Mucosa of gallbladder (tissue), 1 donor: ENCODE data around the gene COL24A1. TPM values are rescaled to one million over a fixed set of nuclear protein-coding genes. Genes with fewer than 3 reads are reported as not detected.
A peak's percentile ranks its signal among the peaks of the same experiment; 100 is the strongest.
"Not testable (repeated sequence)": the region's sequence is repeated elsewhere in the genome, so short reads cannot be mapped to it uniquely, and the experiment has no call there.

ENCODE experiments used
- DNase-seq: peaks from one replicate; pipeline ENCODE4 v3.0.0-alpha.2; 2020; ENCODE audit warnings: low spot score
- total RNA-seq: library from RNA; stranded (reverse); gene quantifications from one replicate; pipeline ENCODE4 v1.2.1, GENCODE V29; 2021
- donor health status: DM: no; HTN: no; CAD: no.

Gene COL24A1
- total RNA-seq, 1 donor from 2014 or later, result 1.5 TPM

DNA sequence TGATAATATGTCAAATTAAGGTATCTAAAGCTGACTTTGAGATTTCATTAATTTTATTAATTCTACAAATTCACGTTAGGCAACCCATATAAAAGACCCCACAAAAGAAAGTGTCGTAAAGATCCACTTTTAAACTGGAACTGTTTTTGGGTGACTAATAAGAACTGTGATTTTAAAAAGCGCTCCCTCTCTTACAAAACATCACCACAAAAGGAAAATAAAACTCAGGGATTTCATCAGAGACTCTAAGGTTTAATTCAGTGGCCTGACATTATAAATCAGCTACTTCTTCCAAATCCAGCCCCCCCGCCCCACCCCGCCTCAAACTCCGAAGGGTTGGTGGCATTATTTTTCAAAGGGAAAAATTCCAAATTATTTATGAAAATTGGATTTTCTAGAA, 2.7 kb downstream of the COL24A1 start:
- no peak for DNase-seq

- no peak for DNase-seq
Observed at GRCh38 chr1:86152887-86153286, 3.7 kb downstream of the COL24A1 start.

- no peak for DNase-seq
Observed at GRCh38 chr1:86151427-86151826, 5.1 kb downstream of the COL24A1 start.

GRCh38 chr1:86150553-86151055, 6.0 kb downstream of the COL24A1 start:
- no peak for DNase-seq

GRCh38 chr1:86149591-86149990, 7.0 kb downstream of the COL24A1 start:
- no peak for DNase-seq

DNA sequence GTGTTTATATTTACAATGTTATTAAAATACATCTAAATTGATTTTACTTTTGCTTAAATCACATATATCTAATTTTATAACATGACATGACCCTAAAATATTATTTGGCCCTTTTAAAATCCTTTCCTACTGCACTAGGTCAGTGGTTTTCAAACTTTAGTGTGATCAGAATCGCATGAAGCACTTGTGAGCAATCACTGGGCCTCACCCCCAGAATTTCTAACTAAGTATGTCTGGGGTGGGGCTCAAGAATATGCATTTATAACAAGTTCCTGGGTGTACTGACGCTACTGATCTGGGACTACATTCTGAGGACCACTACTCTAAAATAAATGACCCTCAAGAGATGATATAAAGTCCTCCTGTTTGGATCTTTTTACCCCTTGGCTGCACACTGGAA, 8.8 kb downstream of the COL24A1 start:
- DNase-seq, result no peak

DNA sequence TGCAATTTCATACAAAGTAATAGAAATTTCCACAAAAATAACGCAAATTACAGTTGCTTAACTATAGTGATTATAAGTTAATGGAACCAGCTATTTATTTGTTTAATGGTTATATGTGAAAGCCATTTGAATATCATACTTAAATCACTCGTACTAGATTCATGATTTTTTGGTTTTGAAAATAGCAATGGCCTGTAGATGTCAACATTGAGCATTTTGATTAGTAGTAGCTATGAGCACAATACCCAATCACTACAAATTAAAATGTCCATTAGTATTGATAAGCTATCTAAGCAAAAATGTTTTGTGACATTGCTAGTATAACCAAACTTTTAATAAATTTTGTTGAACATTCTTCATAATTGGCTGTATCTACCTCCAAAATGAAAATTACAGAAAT, 10.0 kb downstream of the COL24A1 start:
- no peak for DNase-seq

GRCh38 chr1:86140281-86140880, 16.2 kb downstream of the COL24A1 start:
- no peak for DNase-seq

GRCh38 chr1:86138746-86139145, 17.8 kb downstream of the COL24A1 start:
- no peak for DNase-seq

DNA sequence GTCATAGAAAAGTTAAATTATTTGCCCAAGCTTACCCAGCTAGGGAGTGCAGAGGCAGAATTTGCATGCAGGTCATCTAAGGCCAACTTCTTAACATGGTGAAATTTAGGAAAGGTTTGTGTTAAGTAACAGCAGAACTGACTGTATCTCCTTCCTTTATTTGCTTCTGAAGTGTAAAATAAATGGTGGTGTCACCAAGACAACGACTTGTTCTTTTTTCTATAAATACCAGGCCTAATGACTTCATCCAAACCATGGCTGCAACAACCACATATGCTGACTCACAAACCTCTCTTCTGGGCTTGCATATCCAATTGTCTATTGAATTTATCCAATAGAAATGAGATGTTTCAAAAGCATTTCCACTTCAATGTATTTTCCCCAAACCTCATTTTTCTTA, 19.1 kb downstream of the COL24A1 start:
- no peak for DNase-seq

DNA sequence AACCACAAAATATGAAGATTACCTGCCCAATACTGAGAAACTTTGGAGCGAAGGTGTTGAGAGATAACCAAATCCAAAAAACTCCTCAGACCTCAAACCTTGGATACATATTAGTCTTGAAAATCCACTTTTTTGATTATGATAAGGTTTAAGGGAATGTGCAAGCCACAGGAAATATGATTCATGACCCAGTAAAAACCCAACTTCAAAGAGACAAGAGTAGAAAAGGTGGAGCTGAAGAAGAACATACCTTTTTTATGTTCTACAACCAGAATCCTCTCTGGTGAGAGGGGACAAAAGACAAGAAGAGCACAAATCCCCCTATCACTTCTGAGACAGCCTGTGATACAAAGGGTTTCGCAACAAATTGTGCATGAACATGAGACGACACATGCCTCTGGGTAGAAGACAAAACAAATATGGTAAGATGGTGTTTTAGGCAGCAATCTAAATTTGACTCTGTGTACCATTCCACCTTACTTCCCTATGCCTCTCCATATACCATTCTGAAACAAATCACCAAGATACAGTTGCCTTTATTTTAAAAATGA, 37.3 kb downstream of the COL24A1 start:
- DNase-seq, result no peak

GRCh38 chr1:86114816-86115400, 41.7 kb downstream of the COL24A1 start:
- no peak for DNase-seq

DNA sequence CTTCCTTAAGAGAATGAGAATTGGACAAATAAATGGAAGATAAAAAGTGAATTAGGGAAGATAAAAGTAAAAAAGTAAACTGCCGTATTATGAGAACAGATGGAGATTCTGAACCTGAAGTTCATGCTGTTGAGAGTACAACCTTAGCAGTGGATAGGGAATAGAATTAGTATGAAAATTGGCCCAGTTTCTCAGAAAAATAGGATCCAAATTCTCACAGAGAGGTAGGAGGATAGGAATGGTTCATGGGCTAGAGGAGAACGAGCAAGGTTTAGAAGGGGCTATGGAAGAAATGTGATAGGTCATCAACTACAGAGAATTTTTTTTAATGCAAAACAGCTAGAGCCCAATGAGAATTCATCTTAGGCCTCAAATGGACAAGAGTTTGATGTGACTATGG, 42.3 kb downstream of the COL24A1 start:
- DNase-seq, result no peak

DNA sequence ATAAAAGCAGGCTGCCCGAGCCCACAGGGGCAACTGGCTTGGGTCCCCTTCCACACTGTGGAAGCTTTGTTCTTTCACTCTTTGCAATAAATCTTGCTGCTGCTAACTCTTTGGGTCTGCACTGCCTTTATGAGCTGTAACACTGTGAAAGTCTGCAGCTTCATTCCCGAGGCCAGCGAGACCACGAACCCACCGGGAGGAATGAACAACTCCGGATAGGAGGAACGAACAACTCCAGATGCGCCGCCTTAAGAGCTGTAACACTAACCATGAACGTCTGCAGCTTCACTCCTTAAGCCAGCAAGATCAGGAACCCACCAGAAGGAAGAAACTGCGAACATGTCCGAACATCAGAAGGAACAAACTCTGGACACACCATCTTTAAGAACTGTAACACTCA, 45.0 kb downstream of the COL24A1 start:
- not testable (repeated sequence) for DNase-seq

GRCh38 chr1:86110451-86111129, 46.0 kb downstream of the COL24A1 start:
- no peak for DNase-seq

GRCh38 chr1:86105533-86105866, 51.1 kb downstream of the COL24A1 start:
- no peak for DNase-seq

- DNase-seq, result peak; percentile 66
Observed at GRCh38 chr1:86104606-86105532, 51.7 kb downstream of the COL24A1 start.

DNA sequence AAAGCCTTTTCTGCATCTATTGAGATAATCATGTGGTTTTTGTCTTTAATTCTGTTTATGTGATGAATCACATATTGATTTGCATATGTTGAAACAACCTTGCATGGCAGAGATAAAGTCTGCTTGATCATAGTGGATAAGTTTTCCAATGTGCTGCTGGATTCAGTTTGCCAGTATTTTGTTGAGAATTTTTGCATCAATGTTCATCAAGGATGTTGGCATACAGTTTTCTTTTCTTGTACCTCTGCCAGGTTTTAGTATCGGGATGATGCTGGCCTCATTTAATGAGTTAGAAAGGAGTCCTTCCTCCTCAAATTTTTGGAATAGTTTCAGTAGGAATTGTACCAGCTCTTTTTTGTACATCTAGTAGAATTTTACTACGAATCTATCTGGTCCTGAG, 55.0 kb downstream of the COL24A1 start:
- no peak for DNase-seq

DNA sequence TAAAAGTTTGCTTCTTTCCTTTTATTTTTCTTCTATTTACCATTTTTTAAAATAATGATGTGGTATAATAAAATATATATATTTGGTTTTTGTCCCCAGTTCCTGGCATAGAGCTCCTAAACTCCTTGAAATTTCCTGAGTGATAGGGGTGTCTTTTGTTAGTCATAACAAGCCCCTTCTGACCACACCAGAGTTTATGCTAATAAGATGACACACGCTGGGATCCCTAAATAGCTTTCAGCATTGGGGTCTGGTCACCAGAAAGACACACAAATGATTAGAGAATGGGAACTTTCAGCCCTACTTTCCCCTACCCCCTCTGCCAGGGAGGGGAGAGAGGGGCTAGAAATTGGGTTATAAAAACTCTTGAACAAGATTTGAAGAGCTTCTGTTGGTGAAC, 56.2 kb downstream of the COL24A1 start:
- DNase-seq, result no peak

DNA sequence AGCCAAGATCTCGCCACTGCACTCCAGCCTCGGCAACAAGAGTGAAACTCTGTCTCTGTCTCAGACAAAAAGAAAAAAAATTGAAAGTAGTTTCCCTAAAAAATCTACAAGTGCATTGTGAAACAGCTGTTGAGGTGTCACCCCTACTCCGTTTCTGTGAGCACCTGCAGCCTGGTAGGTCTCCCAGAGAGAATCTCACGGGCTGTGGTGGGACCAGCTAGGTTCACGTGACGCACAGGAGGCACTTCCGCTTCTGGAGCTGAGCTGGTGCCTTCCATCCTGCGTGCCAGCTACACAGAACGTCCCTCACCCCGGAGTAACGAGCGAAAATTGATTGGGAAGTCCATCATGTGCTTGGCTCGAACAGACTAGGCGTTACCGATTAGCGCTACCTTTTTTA, 66.8 kb downstream of the COL24A1 start:
- no peak for DNase-seq

- no peak for DNase-seq
Observed at GRCh38 chr1:86085741-86086409, 70.7 kb downstream of the COL24A1 start.
